Activated CD8-positive, alpha-beta memory T cell treated with anti-CD3 and anti-CD28 coated beads for 48 hours (primary cell): Measurements from ENCODE around the gene NDE1.

ENCODE experiments used
- DNase-seq, 3 experiments: peaks; one replicate each; pipeline ENCODE4 v3.0.0-alpha.2; 2020; ENCODE audit warnings: low read depth in 2 of 3, low spot score in 2 of 3

NDE1 gene

DNA sequence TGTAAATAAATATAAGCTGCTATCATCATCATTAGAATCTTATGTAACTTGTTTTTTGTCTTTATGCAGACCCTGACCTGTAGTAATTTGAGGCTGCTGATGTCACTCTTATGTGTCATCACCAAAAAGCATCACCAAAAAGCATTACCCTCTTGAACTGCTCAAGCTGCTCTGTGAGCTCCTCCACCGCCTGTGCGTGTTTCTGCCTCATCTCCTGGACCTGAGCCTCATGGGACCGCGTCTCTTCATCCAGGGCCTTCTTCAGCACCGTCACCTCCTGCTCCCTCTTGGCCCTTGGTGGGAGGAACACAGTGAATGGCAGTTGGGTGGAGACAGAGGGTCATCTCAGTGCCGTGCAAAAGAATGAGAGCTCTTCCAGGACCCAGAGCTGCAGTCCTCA lies 82.4 kb downstream of the NDE1 start:
- DNase-seq = no peak

DNA sequence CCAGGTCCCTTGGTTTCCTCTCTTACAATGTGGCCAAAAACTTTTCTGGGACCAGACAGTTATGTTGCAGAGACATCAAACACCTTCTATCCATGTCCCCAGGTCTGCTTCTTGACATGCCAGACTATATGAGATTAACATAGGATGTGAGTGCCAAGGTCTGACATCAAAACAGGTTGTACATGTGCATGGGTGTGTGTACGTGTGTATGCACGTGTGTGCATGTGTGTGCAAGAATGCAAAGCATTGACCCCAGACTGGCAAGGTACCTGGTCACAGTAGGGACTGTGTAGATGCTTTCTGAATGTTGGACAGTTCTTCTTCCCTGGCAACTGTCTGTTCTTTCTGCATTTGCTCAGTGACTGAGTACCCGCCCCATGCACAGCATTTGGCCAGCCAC lies 85.6 kb downstream of the NDE1 start:
- DNase-seq = no peak

DNA sequence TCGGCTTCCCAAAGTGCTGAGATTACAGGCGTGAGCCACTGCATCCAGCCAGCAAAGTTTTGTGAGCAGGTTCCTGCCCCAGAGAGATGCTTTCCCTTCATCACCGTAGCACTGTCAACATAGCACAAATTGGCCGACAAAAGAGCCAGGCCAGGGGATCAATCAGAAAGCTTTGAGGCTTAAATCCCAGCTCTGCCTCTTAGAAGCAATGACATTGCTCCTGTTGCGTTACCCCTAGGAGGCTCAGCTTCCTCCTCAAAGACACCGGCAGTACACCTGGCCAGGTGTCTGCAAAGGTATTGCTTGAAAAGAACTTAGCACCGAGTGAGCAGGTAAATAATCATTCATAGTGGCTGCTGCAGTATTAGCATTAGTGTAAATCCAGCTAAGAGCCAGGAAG lies 86.5 kb downstream of the NDE1 start:
- DNase-seq = no peak

DNA sequence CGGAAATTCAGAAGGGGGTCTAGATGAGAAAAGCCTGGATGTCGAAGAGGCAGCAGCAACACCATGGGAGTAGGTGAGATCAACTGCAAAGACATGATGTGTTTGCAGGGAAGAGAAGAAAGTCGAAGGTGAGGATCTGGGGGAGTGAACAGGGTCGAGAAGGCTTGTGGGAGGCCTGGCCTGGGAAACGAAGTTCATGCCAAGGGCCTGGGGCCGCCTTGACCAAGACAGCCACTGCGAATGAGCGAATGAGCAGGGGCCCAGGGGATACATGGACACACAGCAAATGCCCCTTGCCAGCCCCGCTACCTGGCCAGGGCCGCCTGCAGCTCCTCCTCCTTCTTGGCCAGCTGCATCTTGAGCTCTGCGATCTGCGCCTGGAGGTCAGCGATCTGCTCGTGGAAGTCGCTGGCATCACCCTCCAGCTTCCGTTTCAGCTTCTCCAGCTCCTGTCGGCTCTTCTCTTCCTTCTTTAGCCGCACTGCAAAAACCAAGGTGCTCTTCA lies 87.1 kb downstream of the NDE1 start:
- no peak for DNase-seq

DNA sequence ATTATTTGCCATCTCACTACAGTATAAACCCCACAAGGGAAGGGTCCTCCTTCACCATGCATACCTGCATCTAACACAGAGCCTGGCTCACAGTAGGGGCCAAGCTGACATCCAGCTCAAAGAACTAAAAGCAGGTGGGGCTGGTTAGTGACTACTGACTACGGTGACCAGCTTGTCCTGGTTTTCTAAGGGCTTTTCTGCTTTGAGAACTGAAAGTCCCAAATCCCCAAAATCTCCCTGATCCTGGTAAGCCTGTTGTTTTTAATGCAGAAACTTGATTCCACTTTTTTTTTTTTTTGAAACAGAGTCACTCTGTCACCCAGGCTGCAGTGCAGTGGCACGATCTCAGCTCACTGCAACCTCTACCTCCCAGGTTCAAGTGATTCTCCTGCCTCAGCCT lies 89.4 kb downstream of the NDE1 start:
- DNase-seq = no peak

DNA sequence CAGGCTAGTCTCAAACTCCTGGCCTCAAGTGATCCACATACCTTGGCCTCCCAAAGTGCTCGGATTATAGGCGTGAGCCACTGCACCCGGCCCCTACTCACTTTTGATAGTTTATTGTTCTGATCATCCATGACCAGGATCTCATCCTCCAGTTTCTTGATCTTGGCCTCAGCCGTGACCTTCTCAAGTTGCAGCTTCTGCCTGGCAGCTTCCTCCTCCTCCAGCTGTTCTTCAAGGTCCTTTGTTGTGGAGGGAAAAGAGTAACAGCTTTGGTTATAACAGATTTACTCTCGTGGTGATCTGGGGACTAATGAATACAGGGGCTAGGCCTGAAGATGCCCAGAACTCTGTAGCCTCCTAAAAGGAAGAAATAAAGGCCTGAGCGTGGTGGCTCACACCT lies 89.9 kb downstream of the NDE1 start:
- no peak for DNase-seq

DNA sequence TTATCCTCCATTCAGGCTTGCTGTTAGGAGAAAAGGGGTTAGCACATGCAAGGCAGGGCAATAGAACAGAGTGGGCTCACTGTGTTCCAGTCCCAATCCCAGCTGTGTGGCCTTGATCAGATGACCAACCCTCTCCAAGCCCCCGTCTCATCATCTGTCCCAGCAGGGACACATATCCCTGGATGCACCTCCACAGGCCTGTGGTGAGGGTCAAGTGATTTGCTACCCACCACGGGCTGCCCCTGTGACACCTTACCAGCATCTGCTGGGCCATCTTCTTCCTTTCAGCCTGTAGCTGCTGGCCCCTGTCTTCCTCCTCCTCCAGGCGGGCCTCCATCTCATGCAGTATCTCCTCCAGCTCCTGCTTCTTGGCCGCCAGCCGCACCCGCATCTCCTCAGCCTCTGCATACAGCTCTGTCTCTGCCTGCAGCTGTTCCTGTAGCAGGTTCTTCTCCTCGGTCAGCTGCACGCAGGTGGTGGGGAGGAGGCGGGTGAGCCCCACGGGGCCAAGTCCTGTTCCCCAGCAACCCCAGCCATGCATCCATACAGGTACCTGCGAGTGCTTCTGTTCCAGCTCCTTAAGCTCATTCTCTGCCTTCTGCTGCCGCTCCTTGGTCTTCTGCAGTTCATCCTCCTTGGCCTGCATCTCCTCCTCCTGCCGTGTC lies 91.3 kb downstream of the NDE1 start:
- no peak for DNase-seq

DNA sequence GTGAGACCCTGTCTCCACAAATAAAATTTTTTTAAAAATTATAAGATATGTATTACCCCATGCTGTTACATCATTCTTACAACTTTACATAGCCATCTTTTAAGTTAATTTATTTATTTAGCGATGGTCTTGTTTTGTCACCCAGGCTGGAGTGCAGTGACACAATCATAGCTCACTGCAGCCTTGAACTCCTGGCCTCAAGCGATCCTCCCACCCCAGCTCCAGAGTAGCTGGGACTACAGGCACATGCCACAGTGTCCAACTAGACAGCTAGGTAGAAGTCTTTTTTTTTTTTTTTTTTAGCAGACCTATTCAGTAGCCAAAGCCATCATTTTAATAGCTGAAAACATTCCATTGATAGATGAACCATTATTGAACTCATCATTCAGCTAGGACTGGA lies 92.7 kb downstream of the NDE1 start:
- no peak for DNase-seq

DNA sequence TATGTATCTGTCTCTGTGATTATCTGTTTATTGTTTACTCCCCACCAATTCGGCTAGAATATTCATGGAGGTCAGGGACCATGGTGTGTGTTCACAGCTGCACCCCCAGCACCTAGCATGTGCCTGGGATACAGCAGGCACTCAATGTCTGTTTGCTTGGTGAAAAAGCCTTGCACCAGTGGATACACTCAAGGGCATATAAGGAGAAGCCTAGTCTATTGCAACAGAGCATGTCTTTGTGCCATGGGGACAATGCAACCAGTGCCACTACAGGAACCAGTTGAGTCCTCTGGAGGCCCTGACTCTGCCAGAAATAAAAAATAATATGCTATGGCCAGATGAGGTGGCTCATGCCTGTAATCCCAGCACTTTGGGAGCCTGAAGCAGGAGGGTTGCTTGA lies 93.6 kb downstream of the NDE1 start:
- no peak for DNase-seq

DNA sequence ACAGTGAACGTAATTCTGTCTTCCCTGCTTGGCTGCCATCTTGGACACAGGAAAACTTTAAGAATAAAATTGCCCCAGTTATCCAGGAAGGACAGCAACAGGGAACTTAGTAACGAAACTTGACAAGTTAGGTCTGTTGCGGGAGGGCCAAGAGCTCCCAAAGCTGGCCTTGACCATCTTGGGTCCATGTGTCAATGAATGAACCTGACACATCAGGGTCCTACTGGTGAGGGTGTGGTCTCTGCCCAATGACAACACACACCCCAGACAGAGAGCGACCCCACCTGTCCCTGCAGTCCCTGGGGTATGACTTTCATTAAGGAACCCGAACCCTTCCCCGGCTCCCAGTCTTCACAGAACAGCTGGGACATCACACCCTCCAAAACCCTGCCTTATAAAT lies 96.3 kb downstream of the NDE1 start:
- no peak for DNase-seq

DNA sequence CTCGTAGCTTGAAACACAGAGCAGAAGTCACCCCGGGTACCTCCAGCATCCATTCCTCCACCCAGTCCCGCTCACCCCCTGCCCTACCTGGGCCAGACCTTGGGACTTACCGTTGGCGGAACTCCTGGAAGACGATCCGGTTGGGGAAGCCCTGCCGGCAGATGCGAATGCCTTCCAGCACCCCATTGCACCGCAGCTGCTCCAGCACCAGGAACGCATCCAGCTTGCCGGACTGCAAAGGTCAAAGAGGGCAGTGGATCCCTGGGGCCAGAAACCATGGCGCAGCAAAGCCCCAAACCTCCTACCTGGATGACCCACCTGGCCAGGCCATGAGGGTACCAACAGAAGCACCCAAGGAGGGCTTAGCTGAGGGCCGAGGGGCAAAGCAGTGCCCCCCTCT lies 97.9 kb downstream of the NDE1 start:
- no peak for DNase-seq

DNA sequence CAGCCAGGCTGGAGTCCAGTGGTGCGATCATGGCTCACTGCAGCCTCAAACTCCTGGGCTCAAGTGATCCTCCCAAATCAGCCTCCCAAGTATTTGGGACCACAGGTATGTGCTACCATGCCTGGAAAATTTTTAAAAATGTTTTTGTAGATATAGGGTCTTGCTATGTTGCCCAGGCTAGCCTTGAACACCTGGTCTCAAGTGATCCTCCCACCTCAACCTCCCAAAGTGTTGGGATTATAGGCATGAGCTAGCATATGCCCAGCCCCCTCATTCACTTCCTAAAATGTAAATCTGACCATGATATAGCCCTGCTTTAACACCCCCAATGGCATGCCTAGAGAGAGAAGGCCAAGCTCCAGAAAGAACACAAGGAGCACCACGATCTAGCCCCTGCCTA lies 98.6 kb downstream of the NDE1 start:
- no peak for DNase-seq

DNA sequence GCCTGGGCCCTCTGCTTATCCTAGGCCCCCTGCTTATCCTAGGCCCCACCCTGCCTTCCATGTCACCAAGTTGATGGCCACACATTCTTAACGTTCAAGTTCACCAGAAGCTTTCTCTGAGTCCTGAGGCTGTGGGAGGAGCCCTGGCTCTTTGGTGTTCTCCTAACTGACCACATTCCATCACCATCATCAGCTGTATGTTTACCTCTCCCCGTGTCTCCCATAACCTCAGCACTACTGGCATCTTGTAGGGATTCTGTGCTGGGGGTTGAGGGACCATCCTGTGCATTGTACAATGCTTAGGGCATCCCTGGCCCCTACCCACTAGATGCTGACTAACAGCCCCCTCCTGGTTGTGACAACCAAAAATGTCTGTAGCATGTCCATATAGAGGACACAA lies 99.3 kb downstream of the NDE1 start:
- no peak for DNase-seq

DNA sequence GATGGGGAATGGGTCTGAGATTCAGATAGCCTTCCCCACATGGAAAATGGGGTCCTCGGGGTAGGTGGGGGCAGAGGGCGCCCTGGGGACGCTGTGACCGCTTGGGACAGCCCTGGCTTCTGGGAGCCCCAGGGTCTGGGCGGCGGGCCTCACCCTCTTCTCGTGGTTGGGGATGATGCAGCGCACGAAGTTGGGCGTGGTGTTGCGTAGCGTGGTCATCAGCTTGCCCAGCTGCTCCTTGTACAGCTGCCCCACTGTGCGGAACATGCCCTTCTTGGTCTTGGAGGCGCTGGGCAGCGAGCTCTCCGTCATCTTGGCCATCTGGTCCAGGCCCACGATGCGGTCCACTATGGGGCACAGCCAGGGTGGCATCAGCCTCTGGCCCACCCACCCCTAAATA lies 99.9 kb downstream of the NDE1 start:
- no peak for DNase-seq

DNA sequence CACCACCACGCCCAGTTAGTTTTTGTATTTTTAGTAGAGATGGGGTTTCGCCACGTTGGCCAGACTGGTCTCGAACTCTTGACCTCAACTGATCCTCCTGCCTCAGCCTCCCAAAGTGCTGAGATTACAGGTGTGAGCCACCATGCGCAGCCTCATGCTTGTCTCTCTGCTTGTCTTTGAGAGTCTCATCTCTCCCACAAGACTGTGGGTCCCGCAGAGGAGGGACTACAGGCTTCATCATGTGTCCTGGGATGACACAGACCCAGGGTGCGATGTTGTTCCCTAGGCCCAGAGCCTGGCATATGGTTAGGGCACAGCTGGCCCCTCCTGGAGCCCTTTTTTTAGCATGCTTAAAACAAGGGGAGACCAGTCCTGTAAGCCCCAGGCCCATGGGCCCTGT lies 101.9 kb downstream of the NDE1 start:
- DNase-seq = no peak

DNA sequence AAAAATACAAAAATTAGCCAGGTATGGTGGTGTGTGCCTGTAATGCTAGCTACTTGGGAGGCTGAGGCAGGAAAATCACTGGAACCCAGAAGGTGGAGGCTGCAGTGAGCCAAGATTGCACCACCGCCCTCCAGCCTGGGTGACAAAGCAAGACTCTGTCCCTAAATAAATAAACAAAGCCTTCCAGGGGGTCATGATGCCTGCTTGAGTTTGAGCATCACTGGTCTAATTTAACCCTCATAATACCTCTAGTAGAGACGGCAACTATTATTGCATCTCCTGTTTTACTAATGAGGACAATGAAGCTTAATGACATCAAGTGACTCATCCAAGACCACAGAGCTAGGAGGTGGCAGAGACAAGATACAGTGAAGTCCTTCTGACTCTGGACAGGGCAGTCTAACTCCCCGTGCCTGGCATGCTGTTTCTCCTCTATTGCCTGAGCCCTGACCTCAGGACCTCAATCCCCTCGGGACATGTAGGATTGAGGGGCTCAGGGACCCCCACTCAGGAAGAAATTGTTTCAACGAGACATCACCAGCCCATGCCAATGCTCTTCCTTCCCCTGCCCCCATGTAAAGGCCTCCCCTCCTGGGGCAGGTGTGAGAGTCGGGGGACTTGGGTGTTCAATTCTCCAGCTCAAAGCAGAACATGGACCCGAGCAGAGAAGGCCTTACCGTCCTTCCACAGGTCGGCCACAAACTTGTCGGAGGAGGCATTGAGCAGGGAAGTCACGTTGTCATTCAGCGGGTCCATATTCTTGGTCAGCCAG lies 102.9 kb downstream of the NDE1 start:
- DNase-seq = no peak

DNA sequence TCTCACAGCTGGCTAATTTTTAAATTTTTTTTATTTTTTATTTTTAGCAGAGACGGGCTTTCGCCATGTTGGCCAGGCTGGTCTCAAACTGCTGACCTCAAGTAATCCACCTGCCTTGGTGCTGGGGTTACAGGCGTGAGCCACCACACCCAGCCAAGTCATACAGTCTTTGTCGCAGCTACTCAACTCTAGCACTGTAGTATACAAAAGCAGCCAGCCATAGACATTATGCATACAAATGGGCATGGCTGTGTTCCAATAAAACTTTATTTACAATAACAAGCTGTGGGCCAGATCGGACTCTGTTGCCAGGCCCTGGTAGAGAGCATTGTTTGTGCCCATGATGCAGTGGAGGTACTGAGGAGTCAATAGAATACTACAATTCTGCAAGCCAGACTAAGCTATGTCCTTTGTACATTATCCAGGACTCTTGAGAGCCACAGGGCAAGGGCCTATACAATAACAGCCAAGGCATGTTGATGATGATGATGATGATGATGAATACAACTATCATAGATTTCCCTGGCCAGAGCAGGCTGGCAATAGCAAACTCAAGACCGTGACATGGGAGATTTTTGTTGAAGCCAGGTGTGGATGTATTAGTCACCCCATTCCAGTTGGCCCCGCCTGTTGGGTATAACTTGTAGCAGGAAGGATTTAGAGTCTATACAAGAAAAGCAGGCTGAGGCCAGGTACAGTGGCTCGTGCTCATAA lies 104.9 kb downstream of the NDE1 start:
- DNase-seq = no peak

DNA sequence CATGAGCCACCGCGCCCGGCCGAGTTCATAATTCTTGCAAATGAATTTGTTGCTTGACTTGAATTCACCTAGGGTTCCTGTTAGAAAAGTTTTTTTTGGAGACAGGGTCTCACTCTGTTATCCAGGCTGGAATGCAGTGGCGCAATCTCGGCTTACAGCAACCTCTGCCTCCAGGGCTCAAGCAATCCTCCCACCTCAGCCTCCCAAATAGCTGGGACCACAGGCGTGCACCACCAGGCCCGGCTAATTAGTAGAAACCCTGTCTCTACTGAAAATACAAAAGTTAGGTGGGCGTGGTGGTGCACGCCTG lies 107.0 kb downstream of the NDE1 start:
- no peak for DNase-seq

DNA sequence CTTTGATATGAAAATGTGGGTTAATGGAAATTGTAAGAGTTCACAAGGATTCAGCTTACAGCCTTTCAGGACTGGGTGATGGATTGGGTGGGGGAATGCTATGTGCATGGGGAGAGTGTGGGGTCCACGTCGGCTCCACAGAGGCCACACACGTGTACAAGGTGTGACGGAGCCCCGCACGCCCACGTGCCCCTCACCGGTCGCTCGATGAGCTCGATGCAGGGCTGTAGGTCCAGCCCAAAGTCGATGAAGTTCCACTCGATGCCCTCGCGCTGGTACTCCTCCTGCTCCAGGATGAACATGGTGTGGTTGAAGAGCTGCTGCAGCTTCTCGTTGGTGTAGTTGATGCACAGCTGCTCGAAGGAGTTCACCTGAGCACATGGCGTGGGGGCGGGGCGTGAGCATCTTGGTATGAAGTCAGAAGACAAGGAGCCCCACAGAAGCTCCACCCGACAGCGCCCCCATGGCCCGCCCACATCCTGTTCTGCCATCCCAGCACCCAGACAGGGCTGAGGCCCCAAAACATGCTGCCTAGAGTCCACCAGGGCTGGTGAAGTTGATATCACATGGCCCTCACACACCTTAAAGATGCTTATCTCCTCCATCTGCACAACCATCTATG lies 107.7 kb downstream of the NDE1 start:
- DNase-seq = no peak

DNA sequence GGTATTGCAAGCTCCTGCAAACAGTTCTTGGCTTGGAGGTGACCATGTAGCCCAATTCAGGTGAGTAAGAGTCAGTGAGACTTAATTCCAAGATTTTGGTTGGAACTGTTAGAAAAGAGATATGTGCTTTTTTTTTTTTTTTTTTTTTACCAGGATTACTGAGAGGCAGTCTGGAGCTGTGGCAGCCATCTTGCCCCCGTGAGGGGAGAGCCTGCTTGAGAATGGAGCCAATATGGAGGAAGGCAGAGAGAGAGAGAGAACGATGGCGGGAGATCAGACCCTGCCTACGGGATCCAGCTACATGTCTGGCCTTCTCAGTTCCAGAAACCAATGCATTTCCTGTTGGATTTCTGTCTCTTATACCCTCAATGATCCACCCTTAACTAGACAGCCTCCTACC lies 109.0 kb downstream of the NDE1 start:
- DNase-seq = no peak

DNA sequence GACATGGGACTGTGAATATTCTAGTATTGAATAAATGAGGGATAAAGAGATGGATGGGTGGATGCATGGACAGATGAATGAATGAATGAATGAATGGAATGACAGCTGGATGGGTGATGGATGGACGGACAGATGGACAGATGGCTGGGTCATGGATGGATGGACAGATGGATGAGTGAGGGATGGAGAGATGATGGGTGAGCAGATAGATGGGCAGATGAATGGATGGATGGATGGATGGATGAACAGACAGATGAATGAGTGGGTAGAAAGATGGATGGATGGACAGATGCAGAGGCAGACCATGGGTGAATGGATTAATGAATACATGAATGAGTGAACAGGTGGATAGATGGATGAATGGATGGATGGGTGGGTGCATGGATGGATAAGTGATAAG lies 110.1 kb downstream of the NDE1 start:
- DNase-seq = no peak

DNA sequence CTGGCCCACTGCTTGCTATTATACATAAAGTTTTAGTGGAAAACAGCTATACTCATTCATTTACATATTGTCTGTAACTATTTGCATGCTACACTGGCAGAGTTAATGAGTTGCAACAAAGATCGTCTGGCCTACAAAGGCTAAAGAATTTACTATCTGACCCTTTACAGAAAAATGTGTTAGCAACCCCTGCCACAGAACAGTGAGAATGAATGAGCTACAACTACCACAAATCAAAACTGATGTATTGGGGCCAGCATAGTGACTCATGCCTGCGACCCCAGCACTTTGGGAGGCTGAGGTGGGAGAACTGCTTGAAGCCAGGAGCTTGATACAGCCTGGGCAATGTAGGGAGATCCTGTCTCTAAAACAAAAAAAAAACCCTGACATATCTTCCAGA lies 114.1 kb downstream of the NDE1 start:
- no peak for DNase-seq
